IPS-NIHi7 (cell line): ENCODE measurements around the gene B3GAT1.

Source experiments
- DNase-seq: peaks from one replicate; pipeline ENCODE4 v3.0.0; 2012; ENCODE audit warnings: mixed read lengths; ENCODE audit errors: extremely low spot score

The B3GAT1 gene

GRCh38 chr11:134441706-134442105, 29.7 kb upstream of the B3GAT1 start:
- DNase-seq, result no peak

GRCh38 chr11:134441281-134441680, 29.2 kb upstream of the B3GAT1 start:
- DNase-seq, result no peak

- no peak for DNase-seq
Observed at GRCh38 chr11:134440851-134441250, 28.8 kb upstream of the B3GAT1 start.

GRCh38 chr11:134438542-134439537, 26.8 kb upstream of the B3GAT1 start:
- no peak for DNase-seq

GRCh38 chr11:134437821-134438220, 25.8 kb upstream of the B3GAT1 start:
- DNase-seq, result no peak

- DNase-seq, result no peak
Observed at GRCh38 chr11:134436781-134437180, 24.7 kb upstream of the B3GAT1 start.

GRCh38 chr11:134433806-134434205, 21.8 kb upstream of the B3GAT1 start:
- DNase-seq, result no peak

GRCh38 chr11:134433251-134433650, 21.2 kb upstream of the B3GAT1 start:
- DNase-seq, result no peak

- no peak for DNase-seq
Observed at GRCh38 chr11:134432776-134433175, 20.7 kb upstream of the B3GAT1 start.

- no peak for DNase-seq
Observed at GRCh38 chr11:134429106-134429505, 17.1 kb upstream of the B3GAT1 start.

- DNase-seq, result no peak
Observed at GRCh38 chr11:134425816-134426536, 13.9 kb upstream of the B3GAT1 start.

- DNase-seq, result no peak
Observed at GRCh38 chr11:134425413-134425812, 13.4 kb upstream of the B3GAT1 start.

GRCh38 chr11:134423106-134423505, 11.1 kb upstream of the B3GAT1 start:
- no peak for DNase-seq

GRCh38 chr11:134417871-134418840, 6.1 kb upstream of the B3GAT1 start:
- no peak for DNase-seq

- DNase-seq, result no peak
Observed at GRCh38 chr11:134416726-134417125, 4.7 kb upstream of the B3GAT1 start.

- no peak for DNase-seq
Observed at GRCh38 chr11:134414766-134415765, 3.0 kb upstream of the B3GAT1 start.

GRCh38 chr11:134413826-134414731, 2.0 kb upstream of the B3GAT1 start:
- DNase-seq, result no peak

GRCh38 chr11:134413043-134413825, 1.2 kb upstream of the B3GAT1 start:
- peak; percentile 45 for DNase-seq
